ENCODE data around the gene PRICKLE2.
"Not testable (repeated sequence)": the region's sequence is repeated elsewhere in the genome, so short reads cannot be mapped to it uniquely, and the experiment has no call there.

The PRICKLE2 gene

GRCh38 chr3:64093211-64093610 is 132.1 kb downstream of the PRICKLE2 start:
- no peak for DNase-seq

- no peak for DNase-seq
These were observed 133.8 kb downstream of the PRICKLE2 start for GRCh38 chr3:64091501-64091900.

- DNase-seq, result not testable (repeated sequence)
These were observed 135.9 kb downstream of the PRICKLE2 start for GRCh38 chr3:64089386-64089785.

- DNase-seq, result no peak
These were observed 136.7 kb downstream of the PRICKLE2 start for GRCh38 chr3:64088408-64089205.

- DNase-seq, result no peak
These were observed 138.6 kb downstream of the PRICKLE2 start for GRCh38 chr3:64086479-64087252.

DNA sequence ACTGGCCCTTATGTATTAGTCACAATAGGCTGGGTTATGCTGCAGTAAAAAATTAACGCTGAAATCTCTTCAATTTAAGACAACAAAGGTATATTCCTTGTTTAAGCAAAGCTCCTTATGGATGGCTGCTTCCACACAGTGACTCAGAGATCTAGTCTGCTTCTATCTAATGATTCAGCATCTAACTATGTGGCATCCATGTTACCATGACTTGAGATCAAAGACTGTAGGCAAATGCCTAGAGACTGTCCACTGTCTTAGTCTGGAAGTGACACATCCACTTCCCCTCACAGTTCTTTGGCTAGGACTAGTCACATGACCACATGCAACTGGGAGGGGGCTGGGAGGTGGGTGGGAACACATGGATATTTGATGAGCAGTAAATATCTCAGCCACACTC is 140.6 kb downstream of the PRICKLE2 start:
- DNase-seq, result no peak

GRCh38 chr3:64083575-64083974 is 141.7 kb downstream of the PRICKLE2 start:
- no peak for DNase-seq

GRCh38 chr3:64082961-64083541 is 142.2 kb downstream of the PRICKLE2 start:
- no peak for DNase-seq

DNA sequence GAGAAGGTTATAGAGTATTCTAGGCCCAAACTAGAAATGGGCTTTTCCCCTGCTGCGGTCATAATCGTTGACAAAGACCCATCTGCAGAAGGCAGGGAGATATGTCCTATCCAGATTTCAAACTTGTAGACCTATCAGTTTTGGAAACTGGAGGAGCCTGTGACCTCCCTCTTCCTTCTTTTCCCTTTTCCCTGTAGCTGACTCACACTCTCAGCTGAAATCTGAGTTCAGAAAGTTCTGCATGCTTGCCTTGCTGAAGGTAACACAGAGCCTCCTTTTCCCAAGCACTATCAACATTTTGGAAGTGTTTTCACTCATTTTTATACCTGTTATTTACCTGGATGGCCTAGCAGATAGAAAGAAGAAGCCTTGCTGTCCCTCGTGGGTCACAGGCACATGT is 142.9 kb downstream of the PRICKLE2 start:
- DNase-seq, result no peak

GRCh38 chr3:64081235-64081630 is 144.0 kb downstream of the PRICKLE2 start:
- no peak for DNase-seq

DNA sequence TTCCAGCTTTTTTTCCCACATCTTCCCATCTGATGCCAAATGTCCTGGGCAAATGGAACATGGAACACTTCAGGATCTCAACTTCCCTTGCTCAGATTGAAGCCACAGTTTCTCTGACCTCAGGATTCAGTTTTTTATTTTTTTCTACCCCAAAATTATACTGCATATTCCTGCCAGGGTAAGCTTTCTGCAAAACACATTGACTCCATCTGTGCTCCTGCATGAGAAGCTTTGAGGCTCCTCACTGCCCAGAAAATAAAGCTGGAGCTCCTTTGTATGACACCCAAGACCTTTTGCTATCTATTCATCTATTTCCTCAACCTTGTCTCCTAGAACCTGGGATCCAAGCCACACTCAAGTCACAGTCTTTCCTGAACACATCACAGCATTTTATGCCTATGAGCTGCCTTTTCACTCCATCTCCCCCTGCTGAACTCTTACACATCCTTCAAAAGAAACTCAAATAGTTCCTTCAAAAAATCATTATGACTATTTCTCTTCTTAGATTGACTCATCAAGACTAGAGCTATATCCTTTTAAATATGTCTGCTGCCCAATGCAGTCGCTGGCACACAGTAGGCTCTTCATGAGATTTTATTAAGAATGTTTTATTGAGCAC is 144.5 kb downstream of the PRICKLE2 start:
- DNase-seq, result no peak

- no peak for DNase-seq
These were observed 145.7 kb downstream of the PRICKLE2 start for GRCh38 chr3:64079369-64080150.

GRCh38 chr3:64078966-64079365 is 146.3 kb downstream of the PRICKLE2 start:
- no peak for DNase-seq

DNA sequence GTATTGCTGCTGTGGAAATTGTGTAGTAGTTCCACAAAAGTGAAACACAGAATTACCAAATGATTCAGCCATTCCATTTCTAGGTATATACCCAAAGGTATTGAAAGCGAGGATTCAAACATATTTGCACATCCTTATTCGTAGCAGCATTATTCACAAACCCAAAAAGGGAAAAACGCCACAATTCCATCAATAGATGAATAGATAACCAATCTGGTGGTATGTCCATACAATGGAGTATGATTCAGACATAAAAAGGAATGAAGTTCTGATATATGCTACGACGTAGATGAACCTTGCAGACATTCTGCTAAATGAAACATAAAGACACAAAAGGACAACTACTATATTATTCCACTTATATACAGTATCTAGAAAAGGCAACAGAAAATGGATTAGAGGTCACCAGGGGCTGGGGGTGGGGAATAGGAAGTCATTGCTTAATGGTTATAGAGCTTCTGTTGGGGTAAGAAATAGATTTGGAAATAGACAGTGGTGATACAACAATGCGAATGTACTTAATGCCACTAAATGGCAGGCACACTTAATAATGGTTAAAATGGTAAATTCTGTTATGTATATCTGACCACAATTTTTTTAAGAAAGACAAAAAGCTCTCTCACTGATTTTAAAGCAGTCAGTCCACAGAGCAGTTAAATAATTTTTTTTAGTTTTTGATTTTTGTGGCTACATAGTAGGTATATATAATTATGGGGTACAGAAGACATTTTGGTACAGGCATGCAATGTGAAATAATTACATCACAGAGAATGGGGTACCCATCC is 150.2 kb downstream of the PRICKLE2 start:
- no peak for DNase-seq

GRCh38 chr3:64074060-64074459 is 151.2 kb downstream of the PRICKLE2 start:
- no peak for DNase-seq

- DNase-seq, result no peak
These were observed 152.0 kb downstream of the PRICKLE2 start for GRCh38 chr3:64073158-64073761.

- DNase-seq, result no peak
These were observed 153.1 kb downstream of the PRICKLE2 start for GRCh38 chr3:64072126-64072525.

- no peak for DNase-seq
These were observed 154.6 kb downstream of the PRICKLE2 start for GRCh38 chr3:64070704-64071103.

DNA sequence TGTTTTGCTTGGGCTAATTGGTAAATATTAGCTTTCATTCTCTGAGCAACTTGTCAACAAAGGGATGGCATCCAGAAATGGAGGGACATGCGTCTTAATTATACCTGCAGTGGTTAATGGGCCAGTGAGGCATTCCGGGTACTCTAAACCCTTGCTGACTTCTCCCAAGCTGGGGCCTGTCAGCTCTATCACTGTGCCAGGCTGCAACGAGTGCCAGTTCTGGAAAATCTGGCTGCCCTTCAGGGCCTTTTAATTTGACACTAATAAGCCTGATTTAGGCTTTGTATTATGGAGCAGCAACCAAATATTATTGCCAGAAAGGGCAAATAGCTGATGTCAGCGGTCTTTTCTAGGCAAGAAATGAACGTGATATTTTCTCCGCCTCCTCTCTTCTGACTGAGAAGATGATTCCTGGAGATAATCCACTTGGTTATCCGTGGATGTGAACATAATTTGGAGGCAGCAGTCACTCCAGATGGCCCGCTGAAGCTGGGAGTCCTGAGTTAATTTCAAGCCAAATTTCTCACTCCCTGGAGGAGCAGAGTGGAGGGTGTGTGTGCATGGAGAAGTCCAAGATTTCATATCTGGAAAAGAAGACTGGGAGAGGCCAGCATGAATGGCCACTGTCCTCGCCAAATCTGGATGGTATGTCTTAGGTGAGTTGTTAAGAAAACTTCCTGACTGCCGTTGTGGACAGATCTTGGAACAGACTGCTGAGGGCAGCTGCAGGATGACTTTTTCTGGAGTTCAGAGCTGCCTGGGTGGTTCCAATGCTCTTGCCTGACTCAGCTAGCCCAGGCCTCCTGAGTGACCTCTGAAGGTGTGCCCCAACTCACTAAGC is 157.5 kb downstream of the PRICKLE2 start:
- no peak for DNase-seq

DNA sequence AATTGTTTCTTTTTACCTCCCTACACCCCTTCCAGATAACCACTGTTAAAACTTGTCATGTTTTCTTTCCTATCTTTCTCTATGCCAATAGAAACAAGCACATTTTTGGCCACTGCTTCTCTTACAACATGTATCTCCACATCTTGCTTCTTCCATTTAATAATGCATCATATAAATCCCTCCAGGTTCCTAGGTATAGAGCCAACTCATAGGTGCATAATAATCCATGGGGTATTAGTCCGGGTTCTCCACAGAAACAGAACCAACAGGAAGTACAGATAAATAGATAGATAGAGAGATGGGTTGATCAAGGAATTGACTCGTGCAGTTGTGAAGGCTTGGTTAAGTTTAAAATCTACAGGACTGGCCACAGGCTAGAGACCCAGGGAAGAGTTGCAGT is 160.5 kb downstream of the PRICKLE2 start:
- no peak for DNase-seq

All from NCI-H510A (cell line).